Activated T-cell treated with anti-CD3 and anti-CD28 coated beads, Interleukin-2, amount 50 U/mL, for 4 hours (primary cell): Measurements from ENCODE around the gene PLEKHF1. TPM values are rescaled to one million over a fixed set of nuclear protein-coding genes. Genes with fewer than 3 reads are reported as not detected.

ENCODE experiments used
- ATAC-seq, 2 donors: fragments of 200-7000 bp; cut with Tn5 transposase; one replicate each; pipeline ENCODE4 v1.10.0; 2021
- DNase-seq: peaks from one replicate; pipeline ENCODE4 v3.0.0-alpha.2; 2020
- H3K27me3 Mint-ChIP-seq: one replicate; pipeline ENCODE4 v1.8.0; 2021; ENCODE audit warnings: low read depth, mixed read lengths
- H3K36me3 Mint-ChIP-seq: one replicate; pipeline ENCODE4 v1.8.0; 2022; ENCODE audit warnings: mixed read lengths; ENCODE audit not compliant: insufficient read depth
- H3K4me1 Mint-ChIP-seq: one replicate; pipeline ENCODE4 v1.8.0; 2021; ENCODE audit warnings: low read depth, mixed read lengths
- H3K4me3 Mint-ChIP-seq: one replicate; pipeline ENCODE4 v1.8.0; 2021; ENCODE audit warnings: mild to moderate bottlenecking, moderate library complexity, mixed read lengths
- H3K9me3 Mint-ChIP-seq: one replicate; pipeline ENCODE4 v1.8.0; 2021; ENCODE audit warnings: mixed read lengths
- total RNA-seq, 3 donors: library from RNA; stranded (reverse); gene quantifications; one replicate each; pipeline ENCODE4 v1.2.1, GENCODE V29; 2021

PLEKHF1 gene
- total RNA-seq, 3 donors from 2014 or later, result 16.2 to 20.1 (median 18.4) TPM

- H3K27me3 Mint-ChIP-seq, result peaks cover 26% of the 10 kb centered on the region
- no peak for ATAC-seq
- no peak for DNase-seq
- peaks cover 5% of the 10 kb centered on the region for H3K4me1 Mint-ChIP-seq
- no peak overlapping the region for H3K4me3 Mint-ChIP-seq
- no peaks in the 10 kb centered on the region for H3K36me3 Mint-ChIP-seq
- H3K9me3 Mint-ChIP-seq, result no peaks in the 10 kb centered on the region
Measured at GRCh38 chr19:29724746-29725145, 59.5 kb downstream of the PLEKHF1 start.

Other genes with a start within 250 kb of the PLEKHF1 start
- not detected for gene VSTM2B, start 139.5 kb upstream of the PLEKHF1 start, total RNA-seq
- gene POP4, start 59.2 kb upstream of the PLEKHF1 start, total RNA-seq, result 100 to 1,000 TPM; 160 to 173 (median 168) TPM
- gene C19orf12, start 49.8 kb downstream of the PLEKHF1 start, total RNA-seq, result 10 to 100 TPM; 39.3 to 45.7 (median 41.0) TPM
- 10 to 100 TPM; 17.4 to 30.2 (median 26.7) TPM for gene CCNE1, start 146.5 kb downstream of the PLEKHF1 start, total RNA-seq